ENCODE results near the gene MAD1L1. TPM values are rescaled to one million over a fixed set of nuclear protein-coding genes. Genes with fewer than 3 reads are reported as not detected.

Gene MAD1L1
- total and polyA plus RNA-seq, 2 donors (not counting 3 experiments of a cell fraction or from before 2014, with no cell fraction given): 34.1 to 42.3 TPM

DNA sequence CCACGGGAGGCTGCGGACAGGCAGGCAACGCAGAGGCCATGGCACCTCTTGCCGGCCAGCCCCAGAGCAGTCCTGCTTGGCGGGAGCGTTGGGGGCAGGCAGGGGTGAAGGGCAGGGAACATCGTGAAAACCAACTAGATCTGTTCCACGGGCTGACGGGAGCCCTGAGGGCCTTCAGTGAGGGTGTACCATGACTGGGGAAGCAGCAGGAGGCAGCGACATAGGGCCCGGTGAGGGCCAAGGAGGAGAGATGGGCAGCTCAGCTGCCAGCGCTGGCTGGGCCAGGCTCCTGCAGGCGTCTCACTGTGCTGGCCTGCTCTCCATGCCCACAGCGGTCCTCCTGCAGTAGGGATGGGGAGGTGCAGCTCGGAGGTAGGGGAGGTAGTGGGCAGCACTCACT, 366.1 kb downstream of the MAD1L1 start:
- no peak overlapping the region for H2AFZ ChIP-seq (ENCODE audit: low read depth, low read length)
- no peak for DNase-seq (ENCODE audit: low read depth, low spot score)
- no peak for FAIRE-seq
- H3K4me2 ChIP-seq (ENCODE audit: insufficient read depth, low read length): no peak overlapping the region
- ChIA-PET CTCF (no interaction called here), POLR2A (no interaction called here)
- no peaks in the 10 kb centered on the region for H3K9me3 ChIP-seq (replicated peaks; ENCODE audit: control insufficient read depth, insufficient read depth, low read length)
- H3K4me1 ChIP-seq (ENCODE audit: control insufficient read depth, extremely low read depth, insufficient read depth, low read length): no peaks in the 10 kb centered on the region
- H4K20me1 ChIP-seq (replicated peaks; ENCODE audit: control insufficient read depth, extremely low read depth, insufficient read depth, low read length): no peaks in the 10 kb centered on the region
- no peaks in the 10 kb centered on the region for H3K79me2 ChIP-seq (ENCODE audit: control insufficient read depth, insufficient read depth, low read length)
- no peak overlapping the region for H3K27ac ChIP-seq (ENCODE audit: insufficient read depth, low read depth, low read length)
- H3K9me1 ChIP-seq (replicated peaks; ENCODE audit: control insufficient read depth, extremely low read depth, insufficient read depth, low read length): no peaks in the 10 kb centered on the region
- H3K36me3 ChIP-seq (ENCODE audit: control insufficient read depth in 2 of 2, extremely low read depth in 1 of 2, insufficient read depth in 2 of 2, low read length in 2 of 2): no peaks in the 10 kb centered on the region
- intact Hi-C loops (cut with micrococcal nuclease): no loop called here
- no peak overlapping the region for H3K4me3 ChIP-seq (replicated peaks in 1 of 3; ENCODE audit: insufficient read depth in 1 of 3, low read depth in 1 of 3, low read length in 3 of 3)
- no TSS peak for BruUV-seq (replicated peaks)
- H3K9ac ChIP-seq (replicated peaks; ENCODE audit: extremely low read depth, insufficient read depth, low read length): no peak overlapping the region
- H3K27me3 ChIP-seq (ENCODE audit: control insufficient read depth in 2 of 2, insufficient read depth in 2 of 2, low read length in 2 of 2): no peaks in the 10 kb centered on the region
- TF ChIP-seq POLR2AphosphoS5 (IDR thresholded peaks at IDR 0.05; ENCODE audit: insufficient read depth, low read depth, low read length) (no peak), EZH2 (IDR thresholded peaks at IDR 0.05; ENCODE audit: borderline replicate concordance, low read depth, low read length, severe bottlenecking) (no peak), FOS (IDR thresholded peaks at IDR 0.05; ENCODE audit: borderline replicate concordance, insufficient read depth, low read length) (no peak)
- dilution Hi-C loops (cut with MboI; ENCODE audit: extremely low pct_ligation_motif_present, low sequenced_read_pairs): no loop called here

DNA sequence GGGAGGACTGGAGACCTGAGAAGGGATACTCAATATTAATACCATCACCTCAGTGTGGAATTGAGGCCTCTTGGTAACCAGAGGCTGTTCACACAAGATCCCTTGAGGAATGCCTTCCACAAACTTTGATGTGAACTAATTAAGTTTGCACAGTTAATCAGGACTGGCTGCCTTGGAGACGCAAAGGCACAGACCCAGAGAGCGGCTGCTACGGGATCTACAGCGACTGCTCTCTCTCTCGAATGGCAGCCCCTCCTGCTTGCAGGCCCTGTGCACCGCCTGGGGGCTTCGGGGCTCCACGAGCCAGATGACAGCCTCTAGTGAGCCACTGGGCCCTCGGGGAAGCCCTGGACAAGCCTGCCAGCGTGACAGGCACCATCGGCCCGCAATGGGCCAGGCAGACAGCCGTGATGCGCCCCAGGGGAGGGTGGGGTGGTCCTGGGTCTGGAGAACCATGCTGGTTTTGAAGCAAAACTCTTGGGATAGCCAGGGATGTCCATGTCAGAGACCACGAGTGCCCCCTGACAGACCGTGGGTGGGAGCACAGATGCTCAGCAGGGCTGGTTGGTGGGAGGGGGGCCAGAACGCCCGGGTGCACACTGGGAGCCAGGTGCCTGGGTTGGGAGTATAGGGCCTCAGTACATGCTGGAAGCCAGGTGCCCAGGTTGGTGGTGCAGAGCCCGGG, 367.0 kb downstream of the MAD1L1 start:
- Histone ChIP-seq H3K4me3 (replicated peaks in 1 of 3; ENCODE audit: insufficient read depth in 1 of 3, low read depth in 1 of 3, low read length in 3 of 3) (no peak overlapping the region), H3K27me3 (ENCODE audit: control insufficient read depth in 2 of 2, insufficient read depth in 2 of 2, low read length in 2 of 2) (no peaks in the 10 kb centered on the region), H3K36me3 (ENCODE audit: control insufficient read depth in 2 of 2, extremely low read depth in 1 of 2, insufficient read depth in 2 of 2, low read length in 2 of 2) (no peaks in the 10 kb centered on the region), H3K27ac (ENCODE audit: insufficient read depth, low read depth, low read length) (no peak overlapping the region), H3K9me3 (replicated peaks; ENCODE audit: control insufficient read depth, insufficient read depth, low read length) (no peaks in the 10 kb centered on the region), H3K9me1 (replicated peaks; ENCODE audit: control insufficient read depth, extremely low read depth, insufficient read depth, low read length) (no peaks in the 10 kb centered on the region), H3K4me1 (ENCODE audit: control insufficient read depth, extremely low read depth, insufficient read depth, low read length) (no peaks in the 10 kb centered on the region), H3K4me2 (ENCODE audit: insufficient read depth, low read length) (no peak overlapping the region), H2AFZ (ENCODE audit: low read depth, low read length) (no peak overlapping the region), H4K20me1 (replicated peaks; ENCODE audit: control insufficient read depth, extremely low read depth, insufficient read depth, low read length) (no peaks in the 10 kb centered on the region), H3K9ac (replicated peaks; ENCODE audit: extremely low read depth, insufficient read depth, low read length) (no peak overlapping the region), H3K79me2 (ENCODE audit: control insufficient read depth, insufficient read depth, low read length) (no peaks in the 10 kb centered on the region)
- BruUV-seq (replicated peaks): no TSS peak
- intact Hi-C loops (cut with micrococcal nuclease) (no loop called here), dilution Hi-C loops (cut with MboI; ENCODE audit: extremely low pct_ligation_motif_present, low sequenced_read_pairs) (no loop called here)
- ChIA-PET POLR2A (no interaction called here), CTCF (no interaction called here)
- no peak for FAIRE-seq
- no peak for DNase-seq (ENCODE audit: low read depth, low spot score)
- TF ChIP-seq POLR2A (IDR thresholded peaks at IDR 0.05; ENCODE audit: low read depth, low read length): no peak
- TF ChIP-seq GATA2 (IDR thresholded peaks at IDR 0.05; ENCODE audit: insufficient read depth, insufficient read length, low read depth, low read length): no peak
- TF ChIP-seq FOS (IDR thresholded peaks at IDR 0.05; ENCODE audit: borderline replicate concordance, insufficient read depth, low read length): no peak
- TF ChIP-seq, protein P1, sequence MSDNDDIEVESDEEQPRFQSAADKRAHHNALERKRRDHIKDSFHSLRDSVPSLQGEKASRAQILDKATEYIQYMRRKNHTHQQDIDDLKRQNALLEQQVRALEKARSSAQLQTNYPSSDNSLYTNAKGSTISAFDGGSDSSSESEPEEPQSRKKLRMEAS (IDR thresholded peaks at IDR 0.05; ENCODE audit: insufficient read depth, insufficient read length): no peak
- TF ChIP-seq POLR2AphosphoS5 (IDR thresholded peaks at IDR 0.05; ENCODE audit: insufficient read depth, low read depth, low read length): no peak
- no peak for TF ChIP-seq MYC (IDR thresholded peaks at IDR 0.05; ENCODE audit: low read depth, low read length)
- TF ChIP-seq, protein P2, sequence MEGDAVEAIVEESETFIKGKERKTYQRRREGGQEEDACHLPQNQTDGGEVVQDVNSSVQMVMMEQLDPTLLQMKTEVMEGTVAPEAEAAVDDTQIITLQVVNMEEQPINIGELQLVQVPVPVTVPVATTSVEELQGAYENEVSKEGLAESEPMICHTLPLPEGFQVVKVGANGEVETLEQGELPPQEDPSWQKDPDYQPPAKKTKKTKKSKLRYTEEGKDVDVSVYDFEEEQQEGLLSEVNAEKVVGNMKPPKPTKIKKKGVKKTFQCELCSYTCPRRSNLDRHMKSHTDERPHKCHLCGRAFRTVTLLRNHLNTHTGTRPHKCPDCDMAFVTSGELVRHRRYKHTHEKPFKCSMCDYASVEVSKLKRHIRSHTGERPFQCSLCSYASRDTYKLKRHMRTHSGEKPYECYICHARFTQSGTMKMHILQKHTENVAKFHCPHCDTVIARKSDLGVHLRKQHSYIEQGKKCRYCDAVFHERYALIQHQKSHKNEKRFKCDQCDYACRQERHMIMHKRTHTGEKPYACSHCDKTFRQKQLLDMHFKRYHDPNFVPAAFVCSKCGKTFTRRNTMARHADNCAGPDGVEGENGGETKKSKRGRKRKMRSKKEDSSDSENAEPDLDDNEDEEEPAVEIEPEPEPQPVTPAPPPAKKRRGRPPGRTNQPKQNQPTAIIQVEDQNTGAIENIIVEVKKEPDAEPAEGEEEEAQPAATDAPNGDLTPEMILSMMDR (IDR thresholded peaks at IDR 0.05; ENCODE audit: extremely low read depth in 1 of 2, insufficient read depth in 1 of 2, low read depth in 1 of 2, low read length in 2 of 2): no peak
- no peak for TF ChIP-seq JUN (IDR thresholded peaks at IDR 0.05; ENCODE audit: borderline replicate concordance, insufficient read depth, insufficient read length, low read depth)
- TF ChIP-seq EZH2 (IDR thresholded peaks at IDR 0.05; ENCODE audit: borderline replicate concordance, low read depth, low read length, severe bottlenecking): no peak
